Measurements from ENCODE around the gene SH3BP1.

SH3BP1 gene

GRCh38 chr22:37627121-37627520 lies 12.3 kb upstream of the SH3BP1 start:
- DNase-seq (ENCODE audit: extremely low read depth, low read depth) = no peak
- TF ChIP-seq CTCF (IDR thresholded peaks at IDR 0.05; ENCODE audit: low read depth, low read length) = no peak

- no peak for DNase-seq (ENCODE audit: extremely low read depth, low read depth)
- TF ChIP-seq CTCF (IDR thresholded peaks at IDR 0.05; ENCODE audit: low read depth, low read length) = no peak
These were observed 11.9 kb upstream of the SH3BP1 start for GRCh38 chr22:37627545-37627944.

DNA sequence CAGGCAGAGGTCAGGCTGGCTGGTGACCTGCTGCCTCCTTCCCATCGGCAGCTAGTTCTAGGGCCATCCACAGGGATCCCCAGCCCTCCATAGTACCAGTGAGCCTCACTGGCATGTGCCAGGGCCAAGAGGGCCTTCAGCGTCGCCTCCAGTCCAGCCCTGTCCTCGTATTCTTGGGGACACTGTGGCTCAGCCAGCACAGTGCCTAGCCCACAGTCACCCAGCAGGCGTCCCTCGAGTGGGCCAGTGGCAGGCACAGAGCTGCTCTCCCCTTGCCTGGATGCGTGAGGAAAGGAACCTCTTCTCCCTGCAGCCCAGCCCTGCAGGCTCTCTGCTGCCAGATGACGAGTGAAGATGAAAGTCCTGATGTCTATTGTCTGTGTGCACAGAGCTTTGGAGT lies 10.6 kb upstream of the SH3BP1 start:
- no peak for DNase-seq (ENCODE audit: extremely low read depth, low read depth)
- TF ChIP-seq CTCF (IDR thresholded peaks at IDR 0.05; ENCODE audit: low read depth, low read length) = no peak

DNA sequence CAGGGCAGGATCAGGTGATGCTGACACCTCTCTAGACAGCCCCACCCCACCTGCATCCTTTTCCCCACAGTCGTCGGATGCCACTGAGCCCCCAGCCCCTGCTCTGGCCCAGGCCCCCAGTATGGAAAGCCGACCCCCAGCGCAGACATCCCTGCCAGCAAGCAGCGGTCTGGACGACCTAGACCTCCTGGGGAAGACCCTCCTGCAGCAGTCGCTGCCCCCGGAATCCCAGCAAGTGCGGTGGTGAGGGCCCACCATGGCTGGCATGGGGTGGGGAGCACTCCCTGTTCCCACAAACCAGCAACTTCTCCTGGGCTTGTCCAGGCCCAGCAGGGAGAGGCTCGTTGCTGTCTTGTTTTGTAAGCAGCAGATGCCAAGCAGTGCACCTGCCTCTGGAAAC lies 9.5 kb upstream of the SH3BP1 start:
- no peak for DNase-seq (ENCODE audit: extremely low read depth, low read depth)
- TF ChIP-seq CTCF (IDR thresholded peaks at IDR 0.05; ENCODE audit: low read depth, low read length) = no peak

GRCh38 chr22:37630839-37631435 lies 8.5 kb upstream of the SH3BP1 start:
- no peak for DNase-seq (ENCODE audit: extremely low read depth, low read depth)
- no peak for TF ChIP-seq CTCF (IDR thresholded peaks at IDR 0.05; ENCODE audit: low read depth, low read length)

- no peak for TF ChIP-seq CTCF (IDR thresholded peaks at IDR 0.05; ENCODE audit: low read depth, low read length)
- no peak for DNase-seq (ENCODE audit: extremely low read depth, low read depth)
These were observed 7.9 kb upstream of the SH3BP1 start for GRCh38 chr22:37631448-37632173.

DNA sequence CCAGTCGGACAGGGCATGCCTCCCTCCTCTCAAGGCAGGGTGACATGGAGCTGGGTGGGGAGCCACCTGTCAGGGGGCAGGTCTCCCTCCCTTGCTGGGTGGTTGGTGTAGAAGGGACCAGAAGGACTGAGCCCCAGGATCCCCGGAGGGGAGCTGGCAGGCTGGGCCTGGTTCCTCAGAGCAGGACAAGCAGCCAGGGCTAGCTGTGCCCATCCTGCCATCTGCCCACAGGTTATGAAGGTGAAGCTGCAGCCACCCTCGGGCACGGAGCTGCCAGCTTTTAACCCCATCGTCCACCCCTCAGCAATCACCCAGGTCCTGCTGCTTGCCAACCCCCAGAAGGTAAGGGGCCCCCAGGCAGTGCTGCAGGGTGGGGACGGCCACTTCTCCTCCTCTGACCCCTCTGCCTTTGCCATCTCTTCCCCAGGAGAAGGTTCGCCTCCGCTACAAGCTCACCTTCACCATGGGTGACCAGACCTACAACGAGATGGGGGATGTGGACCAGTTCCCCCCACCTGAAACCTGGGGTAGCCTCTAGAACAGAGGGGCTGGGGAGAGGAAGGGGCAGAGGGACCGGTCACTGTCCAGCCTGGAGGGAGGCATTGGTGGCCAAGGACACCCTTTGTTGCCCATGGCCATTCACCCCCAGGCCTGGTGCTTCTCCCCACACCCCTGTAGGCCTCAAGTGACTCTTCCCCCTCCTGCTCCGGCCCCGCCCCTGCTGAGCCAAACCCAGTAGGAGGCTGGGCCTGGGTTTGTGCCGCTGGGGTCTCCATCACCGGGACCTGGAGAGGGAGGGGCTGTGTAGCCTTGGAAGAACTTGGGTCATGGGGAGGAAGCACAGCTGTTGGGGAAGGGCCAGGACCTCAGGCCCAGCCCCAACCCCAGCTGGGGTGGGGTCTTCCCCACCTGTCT lies 7.0 kb upstream of the SH3BP1 start:
- no peak for DNase-seq (ENCODE audit: extremely low read depth, low read depth)
- TF ChIP-seq CTCF (IDR thresholded peaks at IDR 0.05; ENCODE audit: low read depth, low read length) = no peak

All from AG09319 (cell line).